Measurements from ENCODE around the gene CBFB.

- no peak for TF ChIP-seq CTCF (IDR thresholded peaks at IDR 0.05)
- no peak for TF ChIP-seq POLR2A (IDR thresholded peaks at IDR 0.05)
Observed at GRCh38 chr16:67011274-67011673, 17.7 kb upstream of the CBFB start.

Measured in adrenal gland (tissue), 5 donors.